Stimulated activated memory B cell treated with anti-CD40 and anti-IgM and Interleukin-4, amounts not matched to agents 10 μg/mL and 1 μg/mL and 100 μg/mL, for 72 hours (primary cell): Measurements from ENCODE around the gene FAM210B.

ENCODE experiments used
- ATAC-seq: fragments of 150-1000 bp; cut with Tn5 transposase; 2 replicates; pipeline ENCODE4 v1.10.0; 2021
- H3K27ac Mint-ChIP-seq: one replicate; pipeline ENCODE4 v1.8.0; 2022; ENCODE audit warnings: mild to moderate bottlenecking, mixed read lengths
- H3K27me3 Mint-ChIP-seq: one replicate; pipeline ENCODE4 v1.8.0; 2022; ENCODE audit warnings: mixed read lengths
- H3K36me3 Mint-ChIP-seq: one replicate; pipeline ENCODE4 v1.8.0; 2022; ENCODE audit warnings: mixed read lengths
- H3K4me1 Mint-ChIP-seq: one replicate; pipeline ENCODE4 v1.8.0; 2022; ENCODE audit warnings: mixed read lengths
- H3K4me3 Mint-ChIP-seq: one replicate; pipeline ENCODE4 v1.8.0; 2022; ENCODE audit warnings: mild to moderate bottlenecking, moderate library complexity, mixed read lengths
- H3K9me3 Mint-ChIP-seq: one replicate; pipeline ENCODE4 v1.8.0; 2022; ENCODE audit warnings: mixed read lengths

FAM210B gene

GRCh38 chr20:56352345-56353055, 6.3 kb upstream of the FAM210B start:
- Mint-ChIP-seq H3K27me3 (peaks cover 35% of the 10 kb centered on the region), H3K36me3 (no peaks in the 10 kb centered on the region), H3K4me3 (no peak overlapping the region), H3K9me3 (no peaks in the 10 kb centered on the region), H3K4me1 (no peaks in the 10 kb centered on the region), H3K27ac (no peak overlapping the region)
- ATAC-seq: no peak

GRCh38 chr20:56353356-56353755, 5.4 kb upstream of the FAM210B start:
- peaks cover 26% of the 10 kb centered on the region for H3K27me3 Mint-ChIP-seq
- no peak for ATAC-seq
- no peaks in the 10 kb centered on the region for H3K4me1 Mint-ChIP-seq
- no peaks in the 10 kb centered on the region for H3K9me3 Mint-ChIP-seq
- H3K36me3 Mint-ChIP-seq: no peaks in the 10 kb centered on the region
- no peak overlapping the region for H3K27ac Mint-ChIP-seq
- H3K4me3 Mint-ChIP-seq: no peak overlapping the region

GRCh38 chr20:56358070-56358469, 704 bp upstream of the FAM210B start:
- H3K4me1 Mint-ChIP-seq: peaks cover 14% of the 10 kb centered on the region
- H3K4me3 Mint-ChIP-seq: peak overlapping the region; percentile 67
- H3K27me3 Mint-ChIP-seq: no peaks in the 10 kb centered on the region
- H3K9me3 Mint-ChIP-seq: no peaks in the 10 kb centered on the region
- H3K27ac Mint-ChIP-seq: no peak overlapping the region
- no peaks in the 10 kb centered on the region for H3K36me3 Mint-ChIP-seq
- ATAC-seq: no peak

GRCh38 chr20:56359212-56360132, 698 bp downstream of the FAM210B start:
- peaks cover 14% of the 10 kb centered on the region for H3K4me1 Mint-ChIP-seq
- peak overlapping the region; percentile 80 for H3K4me3 Mint-ChIP-seq
- no peaks in the 10 kb centered on the region for H3K27me3 Mint-ChIP-seq
- ATAC-seq: peak; percentile 49
- H3K27ac Mint-ChIP-seq: peak overlapping the region; percentile 7
- no peaks in the 10 kb centered on the region for H3K9me3 Mint-ChIP-seq
- H3K36me3 Mint-ChIP-seq: no peaks in the 10 kb centered on the region

- H3K4me1 Mint-ChIP-seq: peaks cover 14% of the 10 kb centered on the region
- peak overlapping the region; percentile 75 for H3K4me3 Mint-ChIP-seq
- ATAC-seq: no peak
- H3K36me3 Mint-ChIP-seq: peaks cover 6% of the 10 kb centered on the region
- H3K27me3 Mint-ChIP-seq: no peaks in the 10 kb centered on the region
- peak overlapping the region; percentile 7 for H3K27ac Mint-ChIP-seq
- no peaks in the 10 kb centered on the region for H3K9me3 Mint-ChIP-seq
Observed at GRCh38 chr20:56360133-56360907, 1.5 kb downstream of the FAM210B start.

- peaks cover 14% of the 10 kb centered on the region for H3K4me1 Mint-ChIP-seq
- no peak overlapping the region for H3K4me3 Mint-ChIP-seq
- no peaks in the 10 kb centered on the region for H3K9me3 Mint-ChIP-seq
- H3K27me3 Mint-ChIP-seq: no peaks in the 10 kb centered on the region
- ATAC-seq: no peak
- peaks cover 12% of the 10 kb centered on the region for H3K36me3 Mint-ChIP-seq
- H3K27ac Mint-ChIP-seq: no peak overlapping the region
Observed at GRCh38 chr20:56360908-56361205, 2.1 kb downstream of the FAM210B start.

GRCh38 chr20:56361900-56362299, 3.1 kb downstream of the FAM210B start:
- Mint-ChIP-seq H3K4me1 (peaks cover 14% of the 10 kb centered on the region), H3K27me3 (no peaks in the 10 kb centered on the region), H3K36me3 (peaks cover 15% of the 10 kb centered on the region), H3K4me3 (no peak overlapping the region), H3K9me3 (no peaks in the 10 kb centered on the region), H3K27ac (no peak overlapping the region)
- no peak for ATAC-seq

- H3K9me3 Mint-ChIP-seq: no peaks in the 10 kb centered on the region
- ATAC-seq: no peak
- peaks cover 15% of the 10 kb centered on the region for H3K36me3 Mint-ChIP-seq
- H3K4me1 Mint-ChIP-seq: peaks cover 14% of the 10 kb centered on the region
- no peak overlapping the region for H3K4me3 Mint-ChIP-seq
- no peak overlapping the region for H3K27ac Mint-ChIP-seq
- no peaks in the 10 kb centered on the region for H3K27me3 Mint-ChIP-seq
Observed at GRCh38 chr20:56362833-56363413, 4.1 kb downstream of the FAM210B start.

- Mint-ChIP-seq H3K27ac (no peak overlapping the region), H3K9me3 (no peaks in the 10 kb centered on the region), H3K36me3 (peaks cover 15% of the 10 kb centered on the region), H3K4me1 (peaks cover 14% of the 10 kb centered on the region), H3K4me3 (no peak overlapping the region), H3K27me3 (no peaks in the 10 kb centered on the region)
- ATAC-seq: no peak
Observed at GRCh38 chr20:56363491-56363890, 4.7 kb downstream of the FAM210B start.

- ATAC-seq: no peak
- H3K36me3 Mint-ChIP-seq: peaks cover 36% of the 10 kb centered on the region
- H3K4me3 Mint-ChIP-seq: no peak overlapping the region
- no peaks in the 10 kb centered on the region for H3K27me3 Mint-ChIP-seq
- H3K27ac Mint-ChIP-seq: no peak overlapping the region
- no peaks in the 10 kb centered on the region for H3K4me1 Mint-ChIP-seq
- H3K9me3 Mint-ChIP-seq: no peaks in the 10 kb centered on the region
Observed at GRCh38 chr20:56368351-56369134, 9.8 kb downstream of the FAM210B start.

- no peak overlapping the region for H3K27ac Mint-ChIP-seq
- no peaks in the 10 kb centered on the region for H3K4me1 Mint-ChIP-seq
- H3K9me3 Mint-ChIP-seq: no peaks in the 10 kb centered on the region
- H3K27me3 Mint-ChIP-seq: no peaks in the 10 kb centered on the region
- H3K36me3 Mint-ChIP-seq: peaks cover 40% of the 10 kb centered on the region
- ATAC-seq: no peak
- no peak overlapping the region for H3K4me3 Mint-ChIP-seq
Observed at GRCh38 chr20:56369179-56369578, 10.4 kb downstream of the FAM210B start.

- Mint-ChIP-seq H3K4me1 (no peaks in the 10 kb centered on the region), H3K27ac (no peak overlapping the region), H3K27me3 (no peaks in the 10 kb centered on the region), H3K36me3 (peaks cover 32% of the 10 kb centered on the region), H3K4me3 (no peak overlapping the region), H3K9me3 (no peaks in the 10 kb centered on the region)
- no peak for ATAC-seq
Observed at GRCh38 chr20:56371977-56372376, 13.2 kb downstream of the FAM210B start.

GRCh38 chr20:56372850-56373249, 14.1 kb downstream of the FAM210B start:
- no peak overlapping the region for H3K4me3 Mint-ChIP-seq
- no peaks in the 10 kb centered on the region for H3K27me3 Mint-ChIP-seq
- no peaks in the 10 kb centered on the region for H3K9me3 Mint-ChIP-seq
- H3K27ac Mint-ChIP-seq: no peak overlapping the region
- no peak for ATAC-seq
- no peaks in the 10 kb centered on the region for H3K4me1 Mint-ChIP-seq
- peaks cover 32% of the 10 kb centered on the region for H3K36me3 Mint-ChIP-seq

- Mint-ChIP-seq H3K9me3 (no peaks in the 10 kb centered on the region), H3K36me3 (peaks cover 40% of the 10 kb centered on the region), H3K27ac (no peak overlapping the region), H3K27me3 (no peaks in the 10 kb centered on the region), H3K4me1 (no peaks in the 10 kb centered on the region), H3K4me3 (no peak overlapping the region)
- no peak for ATAC-seq
Observed at GRCh38 chr20:56373942-56374341, 15.2 kb downstream of the FAM210B start.
